Hippocampal formation (tissue), 2 donors: ENCODE measurements around the gene PACRG.
A peak's percentile ranks its signal among the peaks of the same experiment; 100 is the strongest.

ENCODE experiments used
- DNase-seq, 2 donors: peaks; one replicate each; lab custom pipeline; 2025; lab: John Stamatoyannopoulos, UW

Gene PACRG

GRCh38 chr6:163243692-163244589 is 516.2 kb downstream of the PACRG start:
- peak in 1 of 2 donors; percentile 55 for DNase-seq

GRCh38 chr6:163248051-163248450 is 520.3 kb downstream of the PACRG start:
- DNase-seq = peak; percentile 71 to 89

DNA sequence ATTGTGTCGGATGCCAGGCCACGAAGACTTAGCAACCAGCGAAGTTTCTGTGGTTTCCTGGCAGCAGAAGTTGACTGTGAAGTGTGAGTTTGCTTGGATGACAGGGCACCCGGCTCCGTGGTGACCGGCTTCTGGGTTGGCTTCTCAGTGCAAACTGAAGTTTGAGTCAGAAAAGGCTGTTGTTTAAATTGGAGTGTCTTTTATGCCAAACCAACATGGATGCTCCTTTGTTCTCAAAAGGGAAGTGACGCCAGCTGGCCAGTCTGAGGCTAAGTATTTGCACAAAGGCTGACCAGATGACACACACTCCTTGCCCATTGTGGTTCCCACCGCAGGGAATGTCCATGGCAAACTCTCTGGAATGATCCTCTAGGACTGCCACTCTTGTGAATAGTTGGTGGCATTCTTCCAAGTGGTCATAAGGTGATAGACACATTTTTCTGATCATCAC is 521.9 kb downstream of the PACRG start:
- DNase-seq = peak; percentile 54 to 80

- no peak for DNase-seq
Measured at GRCh38 chr6:163250116-163250515, 522.3 kb downstream of the PACRG start.

DNA sequence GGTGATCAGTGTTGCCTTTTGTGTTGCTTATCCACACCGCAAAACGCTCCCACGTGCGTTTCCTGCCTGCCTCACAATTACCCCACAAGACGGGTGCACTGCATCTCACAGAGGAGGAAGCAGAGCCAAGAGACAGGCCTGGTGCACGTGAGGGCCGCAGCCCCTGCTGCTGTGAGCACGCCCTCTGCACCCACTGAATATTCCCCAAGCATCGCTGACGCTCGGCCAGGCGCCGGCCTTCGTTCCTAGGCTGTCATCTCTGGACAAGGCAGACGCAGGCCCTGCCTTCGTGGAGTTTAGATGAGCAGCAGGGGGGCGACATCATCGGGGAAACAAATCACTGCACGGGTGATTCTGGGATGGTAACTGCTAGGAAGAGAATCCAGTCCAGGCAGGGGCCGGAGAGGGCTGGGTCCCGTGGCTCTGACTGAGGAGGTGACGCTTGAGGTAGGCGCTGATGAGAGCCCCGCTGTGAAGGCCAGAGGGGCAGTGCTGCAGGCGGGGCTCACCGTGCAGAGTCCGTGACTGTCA is 524.4 kb downstream of the PACRG start:
- DNase-seq = no peak

DNA sequence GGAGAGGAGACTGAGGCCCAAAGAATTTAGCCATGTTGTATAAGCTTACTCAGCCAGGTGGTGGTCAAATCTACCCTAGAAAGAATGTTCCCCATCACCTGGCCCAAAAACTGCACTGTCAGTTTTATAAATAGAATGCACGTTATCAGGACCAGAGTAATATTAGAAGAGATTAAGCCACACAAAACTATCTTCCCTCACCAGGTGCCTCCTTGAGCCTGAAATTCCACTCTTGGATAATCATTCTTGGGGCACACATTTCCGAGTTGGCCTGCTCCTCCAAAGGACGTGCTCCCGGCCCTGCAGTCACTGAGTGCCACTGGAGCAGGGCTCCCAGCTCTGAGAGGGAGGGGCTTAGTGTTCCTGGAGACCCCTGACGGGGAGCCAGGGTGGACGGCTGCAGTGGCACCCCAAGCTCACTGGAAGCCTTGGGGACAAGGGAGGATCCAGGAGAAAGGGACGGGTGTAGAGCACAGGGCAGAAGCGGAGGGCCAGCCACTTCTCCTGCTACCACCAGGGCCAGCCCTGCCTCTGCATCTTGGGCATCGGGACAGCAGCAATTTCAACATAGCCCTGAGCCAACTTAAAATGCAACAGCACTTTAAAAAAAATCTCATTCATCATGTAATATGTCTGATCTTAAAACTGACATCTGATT is 525.9 kb downstream of the PACRG start:
- peak in 1 of 2 donors; percentile 52 for DNase-seq

- peak; percentile 71 to 86 for DNase-seq
Measured at GRCh38 chr6:163254341-163254835, 526.6 kb downstream of the PACRG start.

DNA sequence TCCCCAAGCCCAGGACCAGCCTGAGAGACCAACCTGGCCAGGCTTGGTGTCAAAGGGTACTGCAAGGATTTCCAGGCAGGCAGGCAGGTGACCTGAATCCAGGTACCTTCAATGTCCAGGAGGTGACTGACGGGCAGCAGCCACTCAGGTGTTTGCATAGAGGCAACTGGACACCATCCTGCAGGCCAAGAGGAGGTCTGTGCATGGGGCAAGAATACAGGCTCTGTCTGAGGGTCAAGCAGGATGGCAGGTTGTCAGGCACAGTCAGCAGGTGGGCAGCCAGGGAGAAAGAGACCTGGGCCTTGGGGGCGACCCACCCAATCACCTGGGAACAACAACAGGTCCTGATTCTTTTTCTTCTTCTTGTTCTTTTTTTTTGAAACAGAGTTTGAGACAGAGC is 527.5 kb downstream of the PACRG start:
- DNase-seq = no peak

DNA sequence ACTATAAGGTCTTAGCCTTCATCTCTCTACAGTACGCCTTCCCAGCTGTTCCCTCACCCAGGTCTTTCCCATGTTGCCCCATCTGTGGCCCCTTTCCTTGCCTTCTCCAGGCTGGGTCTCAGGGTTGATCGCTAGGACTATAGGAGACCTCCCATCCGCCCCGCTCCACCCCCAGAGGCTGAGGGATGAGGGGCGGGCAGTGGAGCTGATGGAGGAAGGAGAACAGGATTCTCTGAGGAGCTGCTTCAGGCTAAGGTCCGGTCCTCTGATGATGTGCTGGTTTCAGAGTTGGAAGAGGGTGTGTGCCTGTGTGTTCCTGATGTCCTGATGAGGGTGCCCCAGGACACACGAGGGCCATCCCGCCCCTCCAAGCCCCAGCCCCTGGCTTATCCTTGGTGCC is 531.9 kb downstream of the PACRG start:
- no peak for DNase-seq

DNA sequence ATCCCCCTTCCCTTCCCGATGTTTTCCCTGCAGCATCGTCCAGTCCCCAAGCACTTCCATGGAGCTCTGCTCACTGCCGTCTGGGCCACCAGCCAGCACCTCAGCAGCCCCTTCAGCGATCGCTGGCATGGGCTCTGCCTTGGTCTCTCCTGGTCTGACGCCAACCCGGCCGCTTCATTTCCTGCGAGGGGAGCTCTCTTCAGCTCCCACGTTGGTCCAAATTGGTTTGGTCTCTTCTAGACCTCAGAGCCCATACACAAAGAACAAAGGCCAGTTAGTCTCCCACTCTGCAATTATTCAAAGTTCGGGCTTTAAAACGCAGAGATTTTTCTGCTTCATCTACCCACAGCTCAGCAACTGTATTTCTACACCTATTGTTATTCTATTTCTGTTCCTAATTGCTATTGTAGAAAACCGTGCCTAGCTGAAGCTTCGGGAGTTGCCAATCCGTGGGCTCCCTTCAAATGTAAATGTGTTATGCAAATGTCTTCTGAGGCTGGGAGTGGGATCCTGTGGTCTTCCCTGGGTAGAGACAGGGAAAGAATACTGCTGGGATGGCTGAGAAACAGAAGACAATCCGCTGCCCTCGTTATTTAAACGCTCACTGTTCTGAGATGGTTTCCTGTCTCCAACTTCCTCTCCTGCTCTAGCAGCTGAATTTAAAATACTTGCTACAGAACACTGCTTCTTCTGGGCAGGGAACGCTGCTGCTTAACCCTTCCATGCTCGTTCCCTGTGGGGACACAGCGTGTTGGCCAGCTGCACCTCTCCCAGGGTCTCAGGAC is 532.5 kb downstream of the PACRG start:
- DNase-seq = peak; percentile 57 to 84

GRCh38 chr6:163260911-163261310 is 533.1 kb downstream of the PACRG start:
- no peak for DNase-seq

DNA sequence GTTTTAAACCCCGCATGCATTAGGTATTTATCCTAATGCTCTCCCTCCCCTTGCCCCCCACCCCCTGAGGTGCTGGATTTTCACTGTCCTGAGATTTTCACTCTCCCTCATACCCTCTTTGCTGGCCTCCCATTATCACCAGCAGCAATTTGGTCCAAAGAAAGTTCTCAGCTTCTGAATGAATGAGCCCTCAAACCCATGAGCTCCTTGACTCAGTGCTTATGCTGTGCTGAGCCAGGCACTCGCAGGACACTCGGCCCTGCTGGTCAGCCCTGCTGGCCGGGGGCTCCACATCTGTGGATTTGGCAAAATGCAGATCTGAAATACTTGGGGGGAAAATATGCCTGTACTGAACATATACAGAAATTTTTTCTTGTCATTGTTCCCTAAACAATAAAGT is 533.6 kb downstream of the PACRG start:
- no peak for DNase-seq

GRCh38 chr6:163262080-163262479 is 534.3 kb downstream of the PACRG start:
- no peak for DNase-seq

GRCh38 chr6:163263196-163263595 is 535.4 kb downstream of the PACRG start:
- peak; percentile 57 to 82 for DNase-seq

DNA sequence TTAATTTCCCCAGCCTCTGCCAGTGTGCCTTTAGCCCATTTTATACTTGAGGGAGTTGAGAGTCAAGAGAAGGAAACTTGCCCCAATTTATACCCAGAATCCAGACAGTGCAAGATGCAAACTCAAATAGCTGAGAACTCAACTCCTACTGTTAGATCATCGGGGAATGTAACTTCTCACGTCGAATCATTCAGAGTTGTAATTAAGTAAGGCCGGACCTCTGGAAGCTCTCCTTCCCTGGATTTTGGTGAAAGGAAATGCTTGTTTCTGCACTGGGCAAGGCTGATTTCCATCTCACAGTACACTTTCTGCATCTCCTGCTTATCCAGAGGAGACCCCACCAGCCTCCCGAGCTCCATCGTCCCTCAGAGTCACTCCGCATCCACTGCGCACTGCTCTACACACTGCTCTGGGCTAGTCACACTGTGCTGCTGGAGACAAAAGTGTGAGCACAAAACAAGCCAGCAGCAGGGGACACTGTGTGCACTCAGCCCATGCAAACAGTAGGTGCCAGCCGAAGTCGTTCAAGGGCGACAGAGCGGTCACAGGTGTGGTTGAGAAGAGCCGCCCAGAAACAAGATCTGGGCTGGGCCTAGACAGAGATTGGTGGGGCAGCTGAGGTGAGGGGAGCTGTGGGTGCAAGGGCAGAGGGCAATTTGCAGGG is 536.4 kb downstream of the PACRG start:
- DNase-seq = peak in 1 of 2 donors; percentile 54

DNA sequence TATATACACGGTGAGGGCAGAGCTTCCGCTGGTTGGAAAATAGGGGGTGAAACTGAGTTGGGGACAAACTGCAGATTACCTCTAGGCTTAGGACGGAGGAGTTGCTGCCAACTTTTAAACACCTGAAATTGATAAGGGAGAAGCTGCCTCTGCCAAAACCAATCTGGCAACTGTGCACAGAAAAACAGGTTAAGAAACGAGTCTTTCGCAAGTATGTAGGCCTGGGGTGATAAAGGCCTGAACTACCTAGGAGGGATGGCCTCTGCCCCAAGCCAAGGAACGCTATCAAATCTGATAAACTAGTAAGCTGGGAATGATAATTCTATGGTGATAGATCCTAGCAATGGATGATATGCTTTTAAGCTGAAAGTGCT is 536.9 kb downstream of the PACRG start:
- no peak for DNase-seq

GRCh38 chr6:163281634-163282033 is 553.9 kb downstream of the PACRG start:
- DNase-seq = no peak

DNA sequence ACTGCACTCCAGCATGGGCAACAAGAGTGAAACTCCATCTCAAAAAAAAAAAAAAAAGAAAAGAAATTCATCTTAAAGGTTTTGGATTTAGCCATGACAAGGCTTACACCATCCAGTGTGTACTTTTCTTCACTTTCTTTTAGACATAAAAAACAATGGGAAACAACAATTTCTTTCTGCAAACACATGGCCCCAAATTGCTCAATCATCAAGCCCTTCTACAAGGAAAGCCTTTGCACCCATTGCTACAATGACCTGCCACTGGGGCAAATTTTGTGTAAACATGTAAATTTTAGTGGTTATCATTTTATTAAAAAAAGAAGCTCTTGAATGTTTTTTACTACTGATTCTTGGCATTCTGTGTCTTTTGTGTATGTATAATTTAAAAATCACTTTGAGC is 554.9 kb downstream of the PACRG start:
- DNase-seq = no peak

DNA sequence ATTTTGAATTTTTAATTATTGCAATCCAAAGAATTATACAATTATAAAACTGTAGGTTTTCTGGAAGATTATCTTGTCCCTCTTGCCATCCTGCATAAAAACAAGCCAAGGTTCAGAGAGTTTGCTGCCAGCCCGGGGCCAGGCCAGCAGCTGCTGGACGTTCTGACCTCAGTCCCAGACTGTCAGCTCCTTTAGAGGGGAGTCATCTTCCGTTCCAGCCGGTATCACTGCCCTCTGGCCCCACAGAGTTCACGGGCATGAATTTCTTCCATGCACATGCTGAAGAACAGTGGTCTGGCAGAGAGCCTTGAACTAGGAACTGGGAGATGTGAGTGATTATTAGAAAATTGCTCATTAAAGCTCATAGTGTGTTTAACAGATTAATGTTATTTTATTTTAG is 556.4 kb downstream of the PACRG start:
- DNase-seq = no peak

DNA sequence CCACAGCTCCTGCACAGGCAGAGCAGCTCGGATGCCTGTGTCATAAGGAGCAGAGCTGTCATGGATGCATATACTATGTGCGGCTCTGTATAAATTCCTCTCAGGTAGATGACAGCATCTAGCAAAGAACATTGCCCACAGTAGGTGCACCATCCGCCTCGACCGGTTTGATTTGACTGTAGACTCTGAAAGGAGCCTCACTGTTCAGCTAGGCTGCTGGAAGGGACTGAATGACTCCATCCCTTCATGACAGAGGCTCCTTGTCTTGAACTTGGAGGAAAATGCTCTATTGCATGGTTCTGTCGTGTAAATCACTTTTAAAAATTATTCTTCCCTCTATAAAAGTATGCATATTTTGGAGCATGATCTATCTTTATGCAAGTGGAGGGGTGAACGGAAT is 557.9 kb downstream of the PACRG start:
- peak; percentile 35 to 62 for DNase-seq

- no peak for DNase-seq
Measured at GRCh38 chr6:163287626-163288025, 559.9 kb downstream of the PACRG start.
